IPS-20b (cell line): Measurements from ENCODE around the gene TENM4.
"Not testable (repeated sequence)": the region's sequence is repeated elsewhere in the genome, so short reads cannot be mapped to it uniquely, and the experiment has no call there.

Experiments
- H3K27ac ChIP-seq: one replicate; pipeline ENCODE4 v1.5.1; 2013; ENCODE audit warnings: low read length
- H3K27me3 ChIP-seq: 2 replicates; pipeline ENCODE4 v1.6.1; 2013; ENCODE audit warnings: mild to moderate bottlenecking, low read length, inconsistent platforms; ENCODE audit not compliant: insufficient read depth
- H3K36me3 ChIP-seq: 2 replicates; pipeline ENCODE4 v1.6.1; 2013; ENCODE audit warnings: low read depth, mild to moderate bottlenecking, inconsistent platforms, low read length, moderate library complexity; ENCODE audit not compliant: insufficient read depth
- H3K4me1 ChIP-seq: 2 replicates; pipeline ENCODE4 v1.6.1; 2013; ENCODE audit warnings: mild to moderate bottlenecking, control low read depth, inconsistent platforms, low read length, moderate library complexity; ENCODE audit not compliant: insufficient read depth
- H3K4me3 ChIP-seq: 2 replicates; pipeline ENCODE4 v1.5.1; 2013; ENCODE audit warnings: mild to moderate bottlenecking, low read length, inconsistent platforms
- H3K9ac ChIP-seq: 2 replicates; pipeline ENCODE4 v1.6.1; 2013; ENCODE audit warnings: low read depth, mild to moderate bottlenecking, inconsistent platforms, low read length, moderate library complexity
- H3K9me3 ChIP-seq: 2 replicates; pipeline ENCODE4 v1.6.1; 2013; ENCODE audit warnings: mild to moderate bottlenecking, low read depth, low read length, inconsistent platforms; ENCODE audit not compliant: insufficient read depth

Gene TENM4

GRCh38 chr11:79241205-79241851 is 199.5 kb downstream of the TENM4 start:
- H3K4me1 ChIP-seq: no peaks in the 10 kb centered on the region; the same call in 1 of the 2 replicates
- no peaks in the 10 kb centered on the region for H3K9me3 ChIP-seq
- no peak overlapping the region for H3K4me3 ChIP-seq
- no peak overlapping the region for H3K27ac ChIP-seq
- no peaks in the 10 kb centered on the region for H3K36me3 ChIP-seq
- H3K27me3 ChIP-seq: no peaks in the 10 kb centered on the region
- no peak overlapping the region for H3K9ac ChIP-seq

GRCh38 chr11:79237703-79238102 is 203.1 kb downstream of the TENM4 start:
- Histone ChIP-seq H3K4me3 (no peak overlapping the region), H3K36me3 (no peaks in the 10 kb centered on the region), H3K27ac (no peak overlapping the region), H3K9ac (no peak overlapping the region), H3K9me3 (no peaks in the 10 kb centered on the region), H3K4me1 (no peaks in the 10 kb centered on the region; the same call in none of the 2 replicates), H3K27me3 (no peaks in the 10 kb centered on the region)

- Histone ChIP-seq H3K9ac (no peak overlapping the region), H3K36me3 (no peaks in the 10 kb centered on the region), H3K4me1 (no peaks in the 10 kb centered on the region; the same call in 1 of the 2 replicates), H3K9me3 (no peaks in the 10 kb centered on the region), H3K4me3 (no peak overlapping the region), H3K27me3 (no peaks in the 10 kb centered on the region), H3K27ac (no peak overlapping the region)
These were observed 203.7 kb downstream of the TENM4 start for GRCh38 chr11:79237091-79237490.

- no peaks in the 10 kb centered on the region for H3K27me3 ChIP-seq
- no peaks in the 10 kb centered on the region; the same call in 1 of the 2 replicates for H3K4me1 ChIP-seq
- no peak overlapping the region for H3K4me3 ChIP-seq
- H3K9ac ChIP-seq: no peak overlapping the region
- no peaks in the 10 kb centered on the region for H3K9me3 ChIP-seq
- no peak overlapping the region for H3K27ac ChIP-seq
- H3K36me3 ChIP-seq: no peaks in the 10 kb centered on the region
These were observed 204.3 kb downstream of the TENM4 start for GRCh38 chr11:79236541-79236971.

- H3K4me1 ChIP-seq: no peaks in the 10 kb centered on the region; the same call in 1 of the 2 replicates
- H3K9me3 ChIP-seq: no peaks in the 10 kb centered on the region
- no peak overlapping the region for H3K27ac ChIP-seq
These were observed 205.1 kb downstream of the TENM4 start for GRCh38 chr11:79235696-79236095.

GRCh38 chr11:79232346-79232745 is 208.5 kb downstream of the TENM4 start:
- no peak overlapping the region for H3K27ac ChIP-seq
- peaks cover 9% of the 10 kb centered on the region for H3K4me1 ChIP-seq
- H3K4me3 ChIP-seq: no peak overlapping the region
- H3K9ac ChIP-seq: no peak overlapping the region
- H3K27me3 ChIP-seq: no peaks in the 10 kb centered on the region
- no peaks in the 10 kb centered on the region for H3K9me3 ChIP-seq
- no peaks in the 10 kb centered on the region for H3K36me3 ChIP-seq

More at GRCh38 chr11:79235696-79236095, 205.1 kb downstream of the TENM4 start:
- no peaks in the 10 kb centered on the region for H3K36me3 ChIP-seq
- H3K9ac ChIP-seq: no peak overlapping the region
- no peak overlapping the region for H3K4me3 ChIP-seq
- H3K27me3 ChIP-seq: no peaks in the 10 kb centered on the region

GRCh38 chr11:79229047-79229446 is 211.8 kb downstream of the TENM4 start:
- Histone ChIP-seq H3K9ac (no peak overlapping the region), H3K27ac (no peak overlapping the region), H3K4me1 (peaks cover 11% of the 10 kb centered on the region), H3K9me3 (no peaks in the 10 kb centered on the region), H3K4me3 (no peak overlapping the region), H3K36me3 (no peaks in the 10 kb centered on the region), H3K27me3 (no peaks in the 10 kb centered on the region)

- Histone ChIP-seq H3K27ac (no peak overlapping the region), H3K36me3 (no peaks in the 10 kb centered on the region), H3K9ac (no peak overlapping the region), H3K9me3 (no peaks in the 10 kb centered on the region), H3K4me1 (peaks cover 11% of the 10 kb centered on the region; the same call in 1 of the 2 replicates), H3K4me3 (no peak overlapping the region), H3K27me3 (no peaks in the 10 kb centered on the region)
These were observed 212.8 kb downstream of the TENM4 start for GRCh38 chr11:79227767-79228755.

- H3K9ac ChIP-seq: no peak overlapping the region
- H3K9me3 ChIP-seq: no peaks in the 10 kb centered on the region
- H3K27me3 ChIP-seq: no peaks in the 10 kb centered on the region
- H3K4me3 ChIP-seq: no peak overlapping the region
- peaks cover 11% of the 10 kb centered on the region; the same call in 1 of the 2 replicates for H3K4me1 ChIP-seq
- H3K36me3 ChIP-seq: no peaks in the 10 kb centered on the region
- H3K27ac ChIP-seq: no peak overlapping the region
These were observed 213.5 kb downstream of the TENM4 start for GRCh38 chr11:79227308-79227707.

GRCh38 chr11:79226126-79226525 is 214.7 kb downstream of the TENM4 start:
- Histone ChIP-seq H3K27ac (no peak overlapping the region), H3K4me3 (no peak overlapping the region), H3K27me3 (no peaks in the 10 kb centered on the region), H3K9me3 (no peaks in the 10 kb centered on the region), H3K36me3 (no peaks in the 10 kb centered on the region), H3K4me1 (peaks cover 11% of the 10 kb centered on the region; the same call in 1 of the 2 replicates), H3K9ac (no peak overlapping the region)

- H3K9me3 ChIP-seq, H3K27ac ChIP-seq, H3K9ac ChIP-seq, H3K4me3 ChIP-seq, H3K27me3 ChIP-seq, H3K4me1 ChIP-seq, H3K36me3 ChIP-seq: not testable (repeated sequence)
These were observed 218.7 kb downstream of the TENM4 start for GRCh38 chr11:79222163-79222562.
